GM23338 (cell line): ENCODE measurements around the gene TMEM125. TPM values are rescaled to one million over a fixed set of nuclear protein-coding genes. Genes with fewer than 3 reads are reported as not detected.

ENCODE experiments used
- ATAC-seq: fragments of 200-7000 bp; cut with Tn5 transposase; 3 replicates; pipeline ENCODE4 v1.9.1; 2020
- DNase-seq: peaks from one replicate; pipeline ENCODE4 v3.0.0-alpha.2; 2015; ENCODE audit warnings: low spot score
- H2AFZ ChIP-seq: fragments of 200-600 bp; sonication (generic); 2 replicates; pipeline ENCODE4 v1.8.0; 2016; ENCODE audit warnings: antibody characterized with exemption, mild to moderate bottlenecking, moderate library complexity
- H3F3A ChIP-seq: fragments of 200-600 bp; sonication (generic); replicated peaks from 2 replicates; pipeline ENCODE4 v1.8.0; 2017; ENCODE audit warnings: antibody characterized with exemption, mixed run types, low read depth
- H3K27ac ChIP-seq: fragments of 200-600 bp; sonication (generic); 2 replicates; pipeline ENCODE4 v1.6.1; 2016; ENCODE audit warnings: low read depth
- H3K27me3 ChIP-seq: fragments of 200-600 bp; sonication (generic); 2 replicates; pipeline ENCODE4 v1.8.0; 2016; ENCODE audit warnings: mild to moderate bottlenecking, mixed run types, moderate library complexity; ENCODE audit not compliant: insufficient read depth
- H3K36me3 ChIP-seq: fragments of 200-600 bp; sonication (generic); 2 replicates; pipeline ENCODE4 v1.8.0; 2016; ENCODE audit warnings: mild to moderate bottlenecking; ENCODE audit not compliant: insufficient read depth
- H3K4me1 ChIP-seq: fragments of 200-600 bp; sonication (generic); 2 replicates; pipeline ENCODE4 v1.8.0; 2016; ENCODE audit warnings: mild to moderate bottlenecking, moderate library complexity; ENCODE audit not compliant: insufficient read depth
- H3K4me2 ChIP-seq: fragments of 200-600 bp; sonication (generic); 2 replicates; pipeline ENCODE4 v1.7.1; 2017; ENCODE audit warnings: mixed run types
- H3K4me3 ChIP-seq: fragments of 200-600 bp; sonication (generic); 2 replicates; pipeline ENCODE4 v1.6.1; 2016; ENCODE audit warnings: mixed run types
- H3K79me2 ChIP-seq: fragments of 200-600 bp; sonication (generic); replicated peaks from 2 replicates; pipeline ENCODE4 v1.8.0; 2017; ENCODE audit warnings: mild to moderate bottlenecking; ENCODE audit not compliant: insufficient read depth
- H3K9me2 ChIP-seq: fragments of 200-600 bp; sonication (generic); 2 replicates; pipeline ENCODE4 v1.8.0; 2017; ENCODE audit not compliant: insufficient read depth
- H4K20me1 ChIP-seq: fragments of 200-600 bp; sonication (generic); replicated peaks from 2 replicates; pipeline ENCODE4 v1.8.0; 2017; ENCODE audit warnings: mild to moderate bottlenecking; ENCODE audit not compliant: insufficient read depth
- H3K27ac Mint-ChIP-seq: 2 replicates; pipeline ENCODE4 v1.8.0; 2020; ENCODE audit warnings: inconsistent platforms, mild to moderate bottlenecking, moderate library complexity, mixed read lengths
- H3K27me3 Mint-ChIP-seq: 3 replicates; pipeline ENCODE4 v1.8.0; 2022; ENCODE audit warnings: low read depth, mild to moderate bottlenecking, moderate library complexity, mixed read lengths, inconsistent platforms; ENCODE audit not compliant: insufficient read depth, poor library complexity
- H3K36me3 Mint-ChIP-seq: 3 replicates; pipeline ENCODE4 v1.8.0; 2021; ENCODE audit warnings: low read depth, mild to moderate bottlenecking, inconsistent platforms, moderate library complexity, mixed read lengths
- H3K4me1 Mint-ChIP-seq: 3 replicates; pipeline ENCODE4 v1.8.0; 2020; ENCODE audit warnings: mild to moderate bottlenecking, inconsistent platforms, mixed read lengths
- H3K4me3 Mint-ChIP-seq: 3 replicates; pipeline ENCODE4 v1.8.0; 2021; ENCODE audit warnings: moderate library complexity, mild to moderate bottlenecking, inconsistent platforms, mixed read lengths
- H3K9me3 Mint-ChIP-seq: 3 replicates; pipeline ENCODE4 v1.8.0; 2020; ENCODE audit warnings: moderate library complexity, mild to moderate bottlenecking, inconsistent platforms, mixed read lengths
- CREB1 ChIP-seq: fragments of 250-450 bp; sonication (Bioruptor Pico); IDR thresholded peaks from 2 replicates; pipeline ENCODE4 v1.5.0; 2020; ENCODE audit warnings: low read depth, mild to moderate bottlenecking, moderate library complexity
- CTCF ChIP-seq, 2 experiments: fragments of 200-600 bp in 1 of 2; sonication (generic) in 1 of 2; conservative IDR thresholded peaks; 2 replicates each; pipeline versions ENCODE4 v1.5.1 to v1.6.1; 2016 to 2017; ENCODE audit warnings: antibody characterized with exemption in 2 of 2, low read depth in 2 of 2, mild to moderate bottlenecking in 2 of 2, moderate library complexity in 1 of 2
- EZH2 ChIP-seq: fragments of 200-600 bp; sonication (generic); IDR thresholded peaks from one replicate; pipeline ENCODE4 v1.8.0; 2017; ENCODE audit warnings: antibody characterized with exemption, mild to moderate bottlenecking, low read depth; ENCODE audit not compliant: unreplicated experiment
- EZH2phosphoT487 ChIP-seq: fragments of 200-600 bp; sonication (generic); IDR thresholded peaks from one replicate; pipeline ENCODE4 v1.8.1; 2018; ENCODE audit warnings: antibody characterized with exemption; ENCODE audit not compliant: unreplicated experiment
- JUNB ChIP-seq: IDR thresholded peaks from one replicate; pipeline ENCODE4 v1.6.1; 2016; ENCODE audit warnings: antibody characterized with exemption; ENCODE audit not compliant: unreplicated experiment
- POLR2AphosphoS5 ChIP-seq: IDR thresholded peaks from 2 replicates; pipeline ENCODE4 v1.6.1; 2016; ENCODE audit warnings: antibody characterized with exemption, low read depth
- STAT1 ChIP-seq: IDR thresholded peaks from one replicate; pipeline ENCODE4 v1.6.1; 2016; ENCODE audit warnings: antibody characterized with exemption; ENCODE audit not compliant: unreplicated experiment
- ZNF114 ChIP-seq: fragments of 250-450 bp; sonication (Bioruptor Pico); IDR thresholded peaks from 2 replicates; pipeline ENCODE4 v1.5.0; 2020; ENCODE audit warnings: mild to moderate bottlenecking, moderate library complexity
- ZNF331 ChIP-seq: fragments of 250-450 bp; sonication (Bioruptor Pico); IDR thresholded peaks from 2 replicates; pipeline ENCODE4 v1.5.0; 2020; ENCODE audit warnings: low read depth, mild to moderate bottlenecking, moderate library complexity
- ZNF462 ChIP-seq: fragments of 250-450 bp; sonication (Bioruptor Pico); IDR thresholded peaks from 2 replicates; pipeline ENCODE4 v1.5.0; 2020; ENCODE audit warnings: mild to moderate bottlenecking, moderate library complexity
- polyA plus RNA-seq: library from polyadenylated mRNA; unstranded; fragments of >200 nt; fragmentation: Nextera tagmentation; extraction: Ambion mirVana; gene quantifications from 2 replicates; pipeline ENCODE4 v1.2.1, GENCODE V29; 2016
- total RNA-seq: library from RNA; depleted of rRNA; stranded (reverse); fragments of >200 nt; shearing (Covaris generic); gene quantifications from 2 replicates; pipeline ENCODE4 v1.2.3, GENCODE V29; 2014

TMEM125 gene
- total and polyA plus RNA-seq, 2 experiments from 2014 or later: 16.8 to 39.3 TPM

GRCh38 chr1:43296207-43296606, 26.4 kb downstream of the TMEM125 start:
- Mint-ChIP-seq H3K4me1 (peaks cover 42% of the 10 kb centered on the region), H3K27ac (peak overlapping the region; percentile 70), H3K4me3 (0 out of 3 replicates have a peak overlapping the region, but pooled peaks have one; percentile 9), H3K9me3 (no peaks in the 10 kb centered on the region), H3K36me3 (no peaks in the 10 kb centered on the region), H3K27me3 (peaks cover 8% of the 10 kb centered on the region)
- Histone ChIP-seq H3K4me1 (peaks cover 36% of the 10 kb centered on the region), H3K27ac (peak overlapping the region; percentile 46), H3K79me2 (no peaks in the 10 kb centered on the region), H3F3A (no peaks in the 10 kb centered on the region), H2AFZ (no peak overlapping the region), H3K36me3 (no peaks in the 10 kb centered on the region), H3K4me2 (peak overlapping the region; percentile 6; the same call in 1 of the 2 replicates), H3K9me2 (peaks cover 6% of the 10 kb centered on the region; the same call in 1 of the 2 replicates), H3K27me3 (no peaks in the 10 kb centered on the region), H4K20me1 (no peaks in the 10 kb centered on the region), H3K4me3 (no peak overlapping the region)
- peak; percentile 17 for DNase-seq
- ATAC-seq: no peak
- no peak for TF ChIP-seq CREB1 (CRISPR knock-in tag)
- TF ChIP-seq POLR2AphosphoS5: no peak
- TF ChIP-seq ZNF331 (CRISPR knock-in tag): no peak
- no peak for TF ChIP-seq CTCF (conservative IDR thresholded peaks at IDR 0.05; ENCODE audit: low read depth in 2 of 2)
- no peak for TF ChIP-seq EZH2phosphoT487
- no peak for TF ChIP-seq ZNF114
- TF ChIP-seq EZH2: no peak
- TF ChIP-seq ZNF462 (CRISPR knock-in tag): no peak
- TF ChIP-seq JUNB: no peak
- TF ChIP-seq STAT1: no peak
